Subcutaneous adipose tissue (tissue), 4 donors: ENCODE measurements around the gene MCTP2. TPM values are rescaled to one million over a fixed set of nuclear protein-coding genes. Genes with fewer than 3 reads are reported as not detected.

ENCODE experiments used
- CTCF ChIP-seq: fragments of 450-650 bp; IDR thresholded peaks from one replicate; pipeline ENCODE4 v1.5.1; 2016; ENCODE audit warnings: low read depth, mild to moderate bottlenecking, control low read depth, antibody characterized with exemption, moderate library complexity
- total RNA-seq, 4 donors: library from RNA; depleted of rRNA; stranded (reverse); fragments of >200 nt; gene quantifications; one replicate each; pipeline ENCODE4 v1.1.0, GENCODE V29; 2016

MCTP2 gene
- total RNA-seq, 4 donors from 2014 or later = 2.6 to 5.5 (median 4.6) TPM

- no peak for TF ChIP-seq CTCF
Observed at GRCh38 chr15:94385441-94385840, 154.1 kb downstream of the MCTP2 start.

GRCh38 chr15:94386351-94386750, 155.0 kb downstream of the MCTP2 start:
- no peak for TF ChIP-seq CTCF

- no peak for TF ChIP-seq CTCF
Observed at GRCh38 chr15:94387442-94387841, 156.1 kb downstream of the MCTP2 start.

GRCh38 chr15:94387849-94388441, 156.6 kb downstream of the MCTP2 start:
- no peak for TF ChIP-seq CTCF

GRCh38 chr15:94395640-94396039, 164.3 kb downstream of the MCTP2 start:
- TF ChIP-seq CTCF = no peak

- no peak for TF ChIP-seq CTCF
Observed at GRCh38 chr15:94397337-94397736, 166.0 kb downstream of the MCTP2 start.

GRCh38 chr15:94398001-94398400, 166.6 kb downstream of the MCTP2 start:
- no peak for TF ChIP-seq CTCF
